Skeletal muscle satellite cell (primary cell): ENCODE results near the gene SOSTDC1.

Experiments used
- H3K27me3 ChIP-seq: 2 replicates; pipeline ENCODE4 v1.7.0; 2013; ENCODE audit warnings: low read length; ENCODE audit not compliant: control insufficient read depth, insufficient read depth
- H3K36me3 ChIP-seq: 2 replicates; pipeline ENCODE4 v1.7.0; 2013; ENCODE audit warnings: mild to moderate bottlenecking, control low read depth, low read length; ENCODE audit not compliant: insufficient read depth
- H3K4me1 ChIP-seq: 2 replicates; pipeline ENCODE4 v1.7.0; 2013; ENCODE audit warnings: low read length; ENCODE audit not compliant: control insufficient read depth, insufficient read depth
- H3K4me2 ChIP-seq: 2 replicates; pipeline ENCODE4 v1.7.0; 2013; ENCODE audit warnings: mild to moderate bottlenecking, low read length
- H3K4me3 ChIP-seq: 2 replicates; pipeline ENCODE4 v1.7.0; 2013; ENCODE audit warnings: low read length
- H3K9ac ChIP-seq: 2 replicates; pipeline ENCODE4 v1.7.0; 2013; ENCODE audit warnings: mild to moderate bottlenecking, low read depth, low read length, moderate library complexity
- H3K9me3 ChIP-seq: replicated peaks from 2 replicates; pipeline ENCODE4 v1.7.0; 2013; ENCODE audit warnings: mild to moderate bottlenecking, control low read depth, low read length

SOSTDC1 gene

GRCh38 chr7:16430133-16430532 is 35.4 kb downstream of the SOSTDC1 start:
- Histone ChIP-seq H3K9ac (no peak overlapping the region), H3K4me3 (no peak overlapping the region), H3K27me3 (no peaks in the 10 kb centered on the region), H3K36me3 (no peaks in the 10 kb centered on the region), H3K4me1 (peaks cover 9% of the 10 kb centered on the region), H3K9me3 (no peaks in the 10 kb centered on the region), H3K4me2 (no peak overlapping the region)

DNA sequence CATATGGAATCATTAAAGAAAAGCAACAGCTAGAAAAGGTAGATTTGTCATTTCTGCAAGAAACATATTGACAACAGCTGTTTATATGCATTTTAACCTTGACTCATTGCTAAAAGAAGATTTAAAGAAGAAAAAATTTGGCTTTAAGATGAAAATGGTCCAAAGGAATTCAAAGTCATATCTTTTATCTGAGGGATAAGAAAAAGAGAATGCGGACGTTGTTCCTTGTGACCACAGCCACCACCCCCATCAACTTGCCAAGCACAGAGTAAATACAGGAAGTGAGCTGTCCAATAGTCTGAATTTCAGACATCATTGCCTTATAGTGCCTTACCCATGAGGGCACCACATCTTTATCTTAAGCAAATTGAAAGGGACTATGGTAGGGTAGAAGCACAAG is 36.9 kb downstream of the SOSTDC1 start:
- Histone ChIP-seq H3K9ac (no peak overlapping the region), H3K4me1 (peaks cover 9% of the 10 kb centered on the region), H3K4me3 (no peak overlapping the region), H3K27me3 (no peaks in the 10 kb centered on the region), H3K4me2 (peak overlapping the region; percentile 13), H3K9me3 (no peaks in the 10 kb centered on the region), H3K36me3 (no peaks in the 10 kb centered on the region)

DNA sequence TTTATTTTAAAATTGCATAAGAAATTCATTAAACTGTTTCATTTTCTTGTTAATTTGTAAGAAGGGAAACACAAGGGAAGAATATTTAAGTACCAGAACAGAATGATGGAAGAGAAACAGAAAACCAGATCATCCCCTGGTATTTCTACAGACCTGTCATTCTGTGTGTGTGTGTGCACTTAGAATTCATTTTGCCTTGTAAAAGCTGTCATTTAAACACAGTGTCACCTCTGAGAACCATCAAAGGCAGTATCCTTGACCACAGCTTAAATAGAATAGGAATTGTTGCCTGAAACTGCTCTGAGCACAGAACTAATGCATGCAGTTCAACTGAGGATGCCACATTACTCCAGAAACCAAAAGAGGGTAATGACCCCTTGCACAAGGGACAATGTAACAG is 37.4 kb downstream of the SOSTDC1 start:
- Histone ChIP-seq H3K4me3 (no peak overlapping the region), H3K9ac (no peak overlapping the region), H3K9me3 (no peaks in the 10 kb centered on the region), H3K27me3 (no peaks in the 10 kb centered on the region), H3K4me1 (peaks cover 9% of the 10 kb centered on the region), H3K36me3 (no peaks in the 10 kb centered on the region), H3K4me2 (peak overlapping the region; percentile 13)

- Histone ChIP-seq H3K4me3 (no peak overlapping the region), H3K27me3 (no peaks in the 10 kb centered on the region), H3K4me1 (peaks cover 26% of the 10 kb centered on the region), H3K4me2 (no peak overlapping the region), H3K9ac (no peak overlapping the region), H3K9me3 (no peaks in the 10 kb centered on the region), H3K36me3 (no peaks in the 10 kb centered on the region)
These were observed 41.8 kb downstream of the SOSTDC1 start for GRCh38 chr7:16423761-16424160.

- H3K9ac ChIP-seq = no peak overlapping the region
- peaks cover 22% of the 10 kb centered on the region for H3K4me1 ChIP-seq
- H3K36me3 ChIP-seq = no peaks in the 10 kb centered on the region
- no peaks in the 10 kb centered on the region for H3K27me3 ChIP-seq
- H3K9me3 ChIP-seq = no peaks in the 10 kb centered on the region
- H3K4me3 ChIP-seq = no peak overlapping the region
- H3K4me2 ChIP-seq = no peak overlapping the region
These were observed 42.6 kb downstream of the SOSTDC1 start for GRCh38 chr7:16422917-16423316.

GRCh38 chr7:16422103-16422435 is 43.5 kb downstream of the SOSTDC1 start:
- Histone ChIP-seq H3K4me3 (peak overlapping the region; percentile 73), H3K9me3 (no peaks in the 10 kb centered on the region), H3K4me2 (peak overlapping the region; percentile 86), H3K9ac (peak overlapping the region; percentile 90), H3K27me3 (no peaks in the 10 kb centered on the region), H3K4me1 (peaks cover 31% of the 10 kb centered on the region), H3K36me3 (no peaks in the 10 kb centered on the region)

GRCh38 chr7:16421333-16422102 is 44.0 kb downstream of the SOSTDC1 start, which contains the start of gene CRPPA:
TSS of gene CRPPA (minus strand) at chr7:16421538. CDS start at chr7:16421322, 216 bp downstream.
- peak within 1 kb of the TSS; percentile 90 for H3K9ac ChIP-seq
- H3K4me2 ChIP-seq = peak within 1 kb of the TSS; percentile 86
- H3K36me3 ChIP-seq = no peaks in the 10 kb centered on the region
- peak within 1 kb of the TSS; percentile 73 for H3K4me3 ChIP-seq
- no peaks in the 10 kb centered on the region for H3K9me3 ChIP-seq
- H3K4me1 ChIP-seq = peaks cover 35% of the 10 kb centered on the region
- H3K27me3 ChIP-seq = no peaks in the 10 kb centered on the region

DNA sequence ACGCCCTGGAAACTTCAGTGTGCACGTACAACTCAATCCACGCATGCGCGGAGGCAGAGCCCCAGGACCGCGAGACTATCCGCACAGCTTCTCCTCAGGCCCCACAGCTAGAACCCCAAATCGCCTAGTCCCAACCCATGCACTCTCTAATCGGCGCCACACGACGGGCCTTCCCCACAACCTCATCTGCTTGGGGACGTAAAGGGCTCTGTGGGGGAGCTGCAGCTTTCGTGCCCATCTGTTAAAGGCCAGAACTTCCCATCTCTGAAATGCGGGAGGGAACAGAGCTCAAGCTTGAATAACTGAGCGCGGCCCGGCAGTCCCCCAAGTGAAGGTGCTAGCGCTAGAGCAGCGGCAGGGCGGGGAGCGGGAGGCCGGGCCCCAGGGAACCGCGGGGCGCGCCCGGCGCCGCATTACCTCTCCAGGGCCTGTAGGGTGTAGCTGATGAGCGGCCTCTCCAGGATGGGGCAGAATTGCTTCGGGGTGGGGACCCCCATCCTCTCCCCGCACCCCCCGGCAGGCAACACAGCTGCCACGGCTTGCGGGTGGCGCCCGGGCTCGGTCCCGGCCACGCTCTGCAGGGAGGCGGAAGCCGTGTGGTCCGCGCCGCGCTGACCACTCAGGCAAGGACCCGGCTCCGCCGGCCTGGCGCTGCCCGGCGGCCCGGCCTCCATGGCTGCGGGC is 44.7 kb downstream of the SOSTDC1 start:
- Histone ChIP-seq H3K27me3 (no peaks in the 10 kb centered on the region), H3K4me3 (peak overlapping the region; percentile 73), H3K9me3 (no peaks in the 10 kb centered on the region), H3K4me2 (peak overlapping the region; percentile 86), H3K4me1 (peaks cover 41% of the 10 kb centered on the region), H3K36me3 (no peaks in the 10 kb centered on the region), H3K9ac (peak overlapping the region; percentile 90)

GRCh38 chr7:16420329-16420648 is 45.2 kb downstream of the SOSTDC1 start:
- H3K9me3 ChIP-seq = no peaks in the 10 kb centered on the region
- H3K4me1 ChIP-seq = peaks cover 41% of the 10 kb centered on the region
- H3K27me3 ChIP-seq = no peaks in the 10 kb centered on the region
- no peaks in the 10 kb centered on the region for H3K36me3 ChIP-seq
- peak overlapping the region; percentile 86 for H3K4me2 ChIP-seq
- H3K4me3 ChIP-seq = peak overlapping the region; percentile 73
- H3K9ac ChIP-seq = peak overlapping the region; percentile 90

GRCh38 chr7:16419859-16420258 is 45.7 kb downstream of the SOSTDC1 start:
- H3K27me3 ChIP-seq = no peaks in the 10 kb centered on the region
- H3K4me1 ChIP-seq = peaks cover 41% of the 10 kb centered on the region
- H3K4me3 ChIP-seq = peak overlapping the region; percentile 73
- H3K9me3 ChIP-seq = no peaks in the 10 kb centered on the region
- peak overlapping the region; percentile 90 for H3K9ac ChIP-seq
- no peaks in the 10 kb centered on the region for H3K36me3 ChIP-seq
- H3K4me2 ChIP-seq = peak overlapping the region; percentile 86

- Histone ChIP-seq H3K9me3 (no peaks in the 10 kb centered on the region), H3K9ac (no peak overlapping the region)
These were observed 46.4 kb downstream of the SOSTDC1 start for GRCh38 chr7:16419126-16419525.

GRCh38 chr7:16417906-16418305 is 47.6 kb downstream of the SOSTDC1 start:
- peaks cover 46% of the 10 kb centered on the region for H3K4me1 ChIP-seq
- no peaks in the 10 kb centered on the region for H3K9me3 ChIP-seq
- H3K36me3 ChIP-seq = no peaks in the 10 kb centered on the region
- H3K9ac ChIP-seq = no peak overlapping the region
- no peak overlapping the region for H3K4me3 ChIP-seq
- no peak overlapping the region for H3K4me2 ChIP-seq
- no peaks in the 10 kb centered on the region for H3K27me3 ChIP-seq

More at GRCh38 chr7:16419126-16419525, 46.4 kb downstream of the SOSTDC1 start:
- no peaks in the 10 kb centered on the region for H3K27me3 ChIP-seq
- no peak overlapping the region for H3K4me3 ChIP-seq
- no peak overlapping the region for H3K4me2 ChIP-seq
- no peaks in the 10 kb centered on the region for H3K36me3 ChIP-seq
- peaks cover 41% of the 10 kb centered on the region for H3K4me1 ChIP-seq
